PC-9 (cell line): ENCODE data around the gene C11orf98. TPM values are rescaled to one million over a fixed set of nuclear protein-coding genes. Genes with fewer than 3 reads are reported as not detected.

Experiments used
- BruUV-seq: library from RNA; stranded (reverse); fragments of 400-500 nt; replicated peaks from 2 replicates; lab custom pipeline; 2021; lab: Mats Ljungman, UMichigan
- CTCF ChIA-PET: fragments of 300-600 bp; sonication (Branson Sonifier 250); formaldehyde crosslinking; loops from one replicate; lab custom pipeline; 2022; ENCODE audit warnings: antibody characterized with exemption; lab: Charles Lee
- POLR2A ChIA-PET: fragments of 300-600 bp; sonication (Branson Sonifier 250); formaldehyde crosslinking; loops from one replicate; lab custom pipeline; 2022; ENCODE audit warnings: antibody characterized with exemption; ENCODE audit not compliant: unreplicated experiment; lab: Charles Lee
- DNase-seq, 2 experiments: peaks; one replicate each; pipeline versions ENCODE4 v3.0.0 to v3.0.0-alpha.2; 2015 to 2022; ENCODE audit warnings: mixed read lengths in 1 of 2
- H2AFZ ChIP-seq: fragments of 200-600 bp; sonication (generic); 2 replicates; pipeline ENCODE4 v1.8.1; 2017; ENCODE audit warnings: antibody characterized with exemption
- H3F3A ChIP-seq: fragments of 200-600 bp; sonication (generic); 2 replicates; pipeline ENCODE4 v1.8.1; 2017; ENCODE audit warnings: antibody characterized with exemption, mild to moderate bottlenecking, low read depth; ENCODE audit not compliant: insufficient read depth
- H3K27ac ChIP-seq: fragments of 200-600 bp; sonication (generic); 2 replicates; pipeline ENCODE4 v1.6.1; 2016; ENCODE audit warnings: mixed run types
- H3K27me3 ChIP-seq: fragments of 200-600 bp; sonication (generic); 2 replicates; pipeline ENCODE4 v1.6.1; 2016; ENCODE audit warnings: low read depth, mixed run types; ENCODE audit not compliant: insufficient read depth
- H3K36me3 ChIP-seq: fragments of 200-600 bp; sonication (generic); 2 replicates; pipeline ENCODE4 v1.6.1; 2016; ENCODE audit warnings: low read depth, mixed run types
- H3K4me1 ChIP-seq: fragments of 200-600 bp; sonication (generic); replicated peaks from 2 replicates; pipeline ENCODE4 v1.6.1; 2016; ENCODE audit warnings: mixed run types; ENCODE audit not compliant: insufficient read depth
- H3K4me2 ChIP-seq: fragments of 200-600 bp; sonication (generic); 2 replicates; pipeline ENCODE4 v1.6.1; 2017; ENCODE audit warnings: mixed run types
- H3K4me3 ChIP-seq: fragments of 200-600 bp; sonication (generic); 2 replicates; pipeline ENCODE4 v1.6.1; 2016; ENCODE audit warnings: mixed run types
- H3K79me2 ChIP-seq: fragments of 200-600 bp; sonication (generic); 2 replicates; pipeline ENCODE4 v1.6.1; 2017; ENCODE audit warnings: low read depth, mixed run types
- H3K9me2 ChIP-seq: fragments of 200-600 bp; sonication (generic); 2 replicates; pipeline ENCODE4 v1.8.1; 2017; ENCODE audit warnings: mild to moderate bottlenecking; ENCODE audit not compliant: insufficient read depth
- H3K9me3 ChIP-seq: fragments of 200-600 bp; sonication (generic); 2 replicates; pipeline ENCODE4 v1.8.1; 2016; ENCODE audit warnings: low read depth; ENCODE audit not compliant: insufficient read depth
- H4K20me1 ChIP-seq: fragments of 200-600 bp; sonication (generic); 2 replicates; pipeline ENCODE4 v1.8.1; 2017; ENCODE audit not compliant: insufficient read depth
- EZH2 ChIP-seq: fragments of 200-600 bp; sonication (generic); IDR thresholded peaks from 2 replicates; pipeline ENCODE4 v1.8.0; 2017; ENCODE audit warnings: antibody characterized with exemption, low read depth
- intact Hi-C: fragments of 100-400 bp; cut with micrococcal nuclease; formaldehyde crosslinking; loops from one replicate; pipeline ENCODE4 v1.10.0; 2022; ENCODE audit not compliant: unreplicated experiment
- total RNA-seq: library from RNA; stranded (reverse); gene quantifications from 2 replicates; pipeline ENCODE4 v1.2.3, GENCODE V29; 2021
- TF ChIP-seq, protein P1 (sequence below): fragments of 200-600 bp; sonication (generic); conservative IDR thresholded peaks from 2 replicates; pipeline ENCODE4 v1.6.1; 2017; ENCODE audit warnings: mixed run types, antibody characterized with exemption, mild to moderate bottlenecking, moderate library complexity

Gene C11orf98
- total RNA-seq, 1 experiment from 2014 or later: 94.9 TPM

- Histone ChIP-seq H3K9me3 (no peaks in the 10 kb centered on the region), H3F3A (peaks cover 86% of the 10 kb centered on the region), H3K36me3 (peaks cover 19% of the 10 kb centered on the region), H3K27me3 (no peaks in the 10 kb centered on the region), H3K9me2 (no peaks in the 10 kb centered on the region), H3K27ac (peak within 1 kb of the TSS; percentile 79), H3K4me2 (peak within 1 kb of the TSS; percentile 72), H3K4me1 (peaks cover 46% of the 10 kb centered on the region), H3K79me2 (peaks cover 74% of the 10 kb centered on the region), H2AFZ (peak within 1 kb of the TSS; percentile 83), H4K20me1 (peaks cover 5% of the 10 kb centered on the region; the same call in 1 of the 2 replicates), H3K4me3 (peak within 1 kb of the TSS; percentile 79)
- intact Hi-C loops: loop anchor here (5.0 to 10.0 kb wide), 2 partner anchors 56 to 93 kb away; partner anchors contain the start of genes HNRNPUL2, POLR2G and TTC9C
- POLR2A ChIA-PET: interaction anchor here (0.6 to 1.7 kb wide), 11 partner anchors 52 to 179 kb away, joined by 3 to 7 read pairs (median 5); partner anchors contain the start of genes HNRNPUL2 and TUT1
- BruUV-seq: no TSS peak
- CTCF ChIA-PET: interaction anchor here (0.6 kb wide), 2 partner anchors 80 to 194 kb away, joined by 3 to 7 read pairs; partner anchors contain the start of gene TUT1
- TF ChIP-seq, protein P1, sequence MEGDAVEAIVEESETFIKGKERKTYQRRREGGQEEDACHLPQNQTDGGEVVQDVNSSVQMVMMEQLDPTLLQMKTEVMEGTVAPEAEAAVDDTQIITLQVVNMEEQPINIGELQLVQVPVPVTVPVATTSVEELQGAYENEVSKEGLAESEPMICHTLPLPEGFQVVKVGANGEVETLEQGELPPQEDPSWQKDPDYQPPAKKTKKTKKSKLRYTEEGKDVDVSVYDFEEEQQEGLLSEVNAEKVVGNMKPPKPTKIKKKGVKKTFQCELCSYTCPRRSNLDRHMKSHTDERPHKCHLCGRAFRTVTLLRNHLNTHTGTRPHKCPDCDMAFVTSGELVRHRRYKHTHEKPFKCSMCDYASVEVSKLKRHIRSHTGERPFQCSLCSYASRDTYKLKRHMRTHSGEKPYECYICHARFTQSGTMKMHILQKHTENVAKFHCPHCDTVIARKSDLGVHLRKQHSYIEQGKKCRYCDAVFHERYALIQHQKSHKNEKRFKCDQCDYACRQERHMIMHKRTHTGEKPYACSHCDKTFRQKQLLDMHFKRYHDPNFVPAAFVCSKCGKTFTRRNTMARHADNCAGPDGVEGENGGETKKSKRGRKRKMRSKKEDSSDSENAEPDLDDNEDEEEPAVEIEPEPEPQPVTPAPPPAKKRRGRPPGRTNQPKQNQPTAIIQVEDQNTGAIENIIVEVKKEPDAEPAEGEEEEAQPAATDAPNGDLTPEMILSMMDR: no peak
- no peak for TF ChIP-seq EZH2
- peak; percentile 75 to 80 for DNase-seq
Observed at GRCh38 chr11:62671608-62672389, 6.8 kb upstream of the C11orf98 start, which contains the start of the genes LBHD1 and UQCC3. TSS of gene LBHD1 (minus strand) at chr11:62672267. CDS start at chr11:62670031, 2,236 bp downstream. TSS of gene UQCC3 (plus strand) at chr11:62671673. CDS start at chr11:62671746, 73 bp downstream.

DNA sequence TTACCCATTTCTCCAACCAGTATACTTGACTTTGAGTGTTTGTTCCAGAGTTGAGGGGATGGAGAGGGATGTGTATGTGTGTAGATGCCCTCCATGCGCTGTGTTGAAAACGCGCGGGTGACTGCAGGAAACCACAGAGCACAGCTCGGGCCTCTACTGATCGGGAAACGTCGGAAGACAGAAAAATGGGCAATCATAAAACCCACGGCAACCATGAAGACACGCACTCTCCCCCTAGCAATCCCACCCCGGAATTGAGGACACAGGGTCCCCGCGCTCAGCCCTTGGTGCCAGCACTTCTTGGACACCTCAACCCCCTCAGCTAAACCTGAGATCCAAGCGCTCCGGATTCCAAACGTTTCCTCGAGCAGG, 6.2 kb upstream of the C11orf98 start:
- peak overlapping the region; percentile 72 for H3K4me2 ChIP-seq
- H3F3A ChIP-seq: peaks cover 86% of the 10 kb centered on the region
- TF ChIP-seq EZH2: no peak
- TF ChIP-seq, protein P1: no peak
- H3K4me1 ChIP-seq: peaks cover 51% of the 10 kb centered on the region
- H3K4me3 ChIP-seq: peak overlapping the region; percentile 79
- intact Hi-C loops: loop anchor here (5.0 to 10.0 kb wide), 2 partner anchors 56 to 94 kb away; partner anchors contain the start of genes HNRNPUL2, POLR2G and TTC9C
- ChIA-PET CTCF (no interaction called here), POLR2A (interaction anchor here (0.6 to 1.7 kb wide), 9 partner anchors 51 to 179 kb away, joined by 3 to 7 read pairs (median 5); no protein-coding TSS in a partner anchor)
- peak overlapping the region; percentile 79 for H3K27ac ChIP-seq
- peaks cover 19% of the 10 kb centered on the region for H3K36me3 ChIP-seq
- DNase-seq: no peak
- peak overlapping the region; percentile 83 for H2AFZ ChIP-seq
- peaks cover 75% of the 10 kb centered on the region for H3K79me2 ChIP-seq
- no peaks in the 10 kb centered on the region for H3K27me3 ChIP-seq
- peaks cover 5% of the 10 kb centered on the region; the same call in 1 of the 2 replicates for H4K20me1 ChIP-seq
- BruUV-seq: no TSS peak
- H3K9me2 ChIP-seq: no peaks in the 10 kb centered on the region
- no peaks in the 10 kb centered on the region for H3K9me3 ChIP-seq

- DNase-seq: peak in 1 of 2 experiments; percentile 47
Observed at GRCh38 chr11:62669420-62670161, 4.6 kb upstream of the C11orf98 start.

More at GRCh38 chr11:62669420-62670161, 4.6 kb upstream of the C11orf98 start:
- BruUV-seq: no TSS peak
- Histone ChIP-seq H3K36me3 (peaks cover 19% of the 10 kb centered on the region), H3K9me3 (no peaks in the 10 kb centered on the region), H3K4me1 (peaks cover 52% of the 10 kb centered on the region), H3F3A (peaks cover 89% of the 10 kb centered on the region), H3K4me3 (peak overlapping the region; percentile 79; the same call in 1 of the 2 replicates), H3K27me3 (no peaks in the 10 kb centered on the region), H2AFZ (no peak overlapping the region), H3K27ac (peak overlapping the region; percentile 79; the same call in 1 of the 2 replicates), H3K9me2 (no peaks in the 10 kb centered on the region), H3K79me2 (peaks cover 84% of the 10 kb centered on the region), H4K20me1 (peaks cover 3% of the 10 kb centered on the region; the same call in 1 of the 2 replicates), H3K4me2 (peak overlapping the region; percentile 72)
- intact Hi-C loops: loop anchor here (5.0 to 10.0 kb wide), 5 partner anchors 47 to 127 kb away; partner anchors contain the start of genes B3GAT3, HNRNPUL2, POLR2G and TTC9C
- CTCF ChIA-PET: no interaction called here
- TF ChIP-seq EZH2: no peak
- TF ChIP-seq, protein P1: no peak
- POLR2A ChIA-PET: no interaction called here
